ENCODE data around the gene SFXN5.
"Not testable (repeated sequence)": the region's sequence is repeated elsewhere in the genome, so short reads cannot be mapped to it uniquely, and the experiment has no call there.

The SFXN5 gene

GRCh38 chr2:73071360-73072128 is at the start of gene SFXN5:
SFXN5 (minus strand) TSS chr2:73071712; CDS start chr2:73071705, 7 bp downstream.
- peak; percentile 97 for DNase-seq

GRCh38 chr2:73119611-73120239 is 48.2 kb upstream of the SFXN5 start:
- not testable (repeated sequence) for DNase-seq

GRCh38 chr2:73117441-73117840 is 45.9 kb upstream of the SFXN5 start:
- no peak for DNase-seq

- no peak for DNase-seq
Measured at GRCh38 chr2:73116182-73116960, 44.9 kb upstream of the SFXN5 start.

GRCh38 chr2:73114273-73114867 is 42.9 kb upstream of the SFXN5 start:
- DNase-seq, result no peak

GRCh38 chr2:73112913-73113854 is 41.7 kb upstream of the SFXN5 start, which contains the start of gene RAB11FIP5:
RAB11FIP5 (minus strand) TSS chr2:73112948; CDS start chr2:73112777, 171 bp downstream.
- DNase-seq, result peak; percentile 93

- DNase-seq, result no peak
Measured at GRCh38 chr2:73112026-73112912, 40.8 kb upstream of the SFXN5 start.

- no peak for DNase-seq
Measured at GRCh38 chr2:73111073-73112025, 39.8 kb upstream of the SFXN5 start.

GRCh38 chr2:73110168-73111072 is 38.9 kb upstream of the SFXN5 start:
- DNase-seq, result no peak

GRCh38 chr2:73109431-73110167 is 38.1 kb upstream of the SFXN5 start:
- no peak for DNase-seq

GRCh38 chr2:73107211-73107926 is 35.9 kb upstream of the SFXN5 start:
- peak; percentile 67 for DNase-seq

GRCh38 chr2:73106791-73107190 is 35.3 kb upstream of the SFXN5 start:
- DNase-seq, result peak; percentile 58

- peak; percentile 33 for DNase-seq
Measured at GRCh38 chr2:73105511-73105971, 34.0 kb upstream of the SFXN5 start.

GRCh38 chr2:73104933-73105332 is 33.4 kb upstream of the SFXN5 start:
- DNase-seq, result no peak

GRCh38 chr2:73103018-73103542 is 31.6 kb upstream of the SFXN5 start:
- DNase-seq, result peak; percentile 65

- DNase-seq, result peak; percentile 28
Measured at GRCh38 chr2:73101626-73102256, 30.2 kb upstream of the SFXN5 start.
